HG02763 (cell line): ENCODE measurements around the gene SCYL2.
A peak's percentile ranks its signal among the peaks of the same experiment; 100 is the strongest.
"Not testable (repeated sequence)": the region's sequence is repeated elsewhere in the genome, so short reads cannot be mapped to it uniquely, and the experiment has no call there.

Experiments used
- ATAC-seq: cut with Tn5 transposase; IDR thresholded peaks from one replicate; pipeline ENCODE4 v1.9.1; 2021; ENCODE audit warnings: mild to moderate bottlenecking, moderate library complexity; ENCODE audit not compliant: unreplicated experiment

Gene SCYL2

DNA sequence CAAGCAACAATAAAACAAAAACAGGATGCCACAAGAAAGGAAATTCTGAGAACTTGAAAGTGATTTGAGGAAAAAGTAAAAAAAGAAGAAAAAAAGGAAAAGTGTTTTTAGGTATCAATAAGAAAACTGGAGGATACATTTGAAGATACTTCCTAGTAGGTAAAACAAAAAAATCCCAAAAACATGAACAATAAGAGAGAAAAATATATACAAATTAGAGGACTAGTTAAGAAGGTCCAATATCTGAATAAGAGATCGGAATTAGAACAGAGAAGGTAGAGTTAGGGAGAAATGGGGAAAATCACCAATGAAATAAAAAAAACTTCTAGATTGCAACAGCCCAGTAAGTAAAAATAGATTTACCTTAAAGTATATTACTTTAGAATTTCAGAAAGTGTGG lies 8.8 kb upstream of the SCYL2 start:
- ATAC-seq, result no peak

DNA sequence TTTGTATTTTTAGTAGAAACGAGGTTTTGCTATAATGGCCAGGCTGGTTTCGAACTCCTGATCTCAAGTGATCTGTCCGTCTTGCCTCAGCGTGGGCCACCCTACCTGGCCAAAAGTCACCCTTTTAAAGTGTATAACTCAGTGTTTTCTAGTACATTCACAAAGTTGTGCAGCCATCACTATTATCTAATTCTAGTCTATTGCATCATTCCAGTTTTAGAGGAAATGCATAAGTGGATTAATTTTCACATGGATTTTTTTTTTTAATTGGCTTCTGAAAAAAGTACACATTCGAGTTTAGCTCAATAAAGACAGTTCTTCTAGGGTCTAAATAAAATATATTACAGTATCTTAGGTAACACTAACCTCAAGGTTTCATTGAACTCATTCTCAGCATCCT lies 3.8 kb upstream of the SCYL2 start:
- ATAC-seq, result no peak

DNA sequence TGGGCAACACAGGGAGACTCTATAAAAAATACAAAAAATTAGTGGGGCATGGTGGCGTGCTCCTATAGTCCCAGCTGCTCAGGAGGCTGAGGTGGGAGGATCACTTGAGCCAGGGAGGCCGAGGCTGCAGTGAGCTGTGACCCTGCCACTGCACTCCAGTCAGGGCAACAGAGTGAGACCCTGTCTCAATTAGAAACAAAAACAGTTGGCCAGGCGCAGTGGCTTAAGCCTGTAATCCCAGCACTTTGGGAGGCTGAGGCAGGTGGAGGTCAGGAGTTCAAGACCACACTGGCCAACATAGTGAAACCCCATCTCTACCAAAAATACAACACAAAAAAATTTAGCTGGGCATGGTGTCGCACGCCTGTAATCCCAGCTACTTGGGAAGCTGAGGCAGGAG lies 1.9 kb upstream of the SCYL2 start:
- not testable (repeated sequence) for ATAC-seq

DNA sequence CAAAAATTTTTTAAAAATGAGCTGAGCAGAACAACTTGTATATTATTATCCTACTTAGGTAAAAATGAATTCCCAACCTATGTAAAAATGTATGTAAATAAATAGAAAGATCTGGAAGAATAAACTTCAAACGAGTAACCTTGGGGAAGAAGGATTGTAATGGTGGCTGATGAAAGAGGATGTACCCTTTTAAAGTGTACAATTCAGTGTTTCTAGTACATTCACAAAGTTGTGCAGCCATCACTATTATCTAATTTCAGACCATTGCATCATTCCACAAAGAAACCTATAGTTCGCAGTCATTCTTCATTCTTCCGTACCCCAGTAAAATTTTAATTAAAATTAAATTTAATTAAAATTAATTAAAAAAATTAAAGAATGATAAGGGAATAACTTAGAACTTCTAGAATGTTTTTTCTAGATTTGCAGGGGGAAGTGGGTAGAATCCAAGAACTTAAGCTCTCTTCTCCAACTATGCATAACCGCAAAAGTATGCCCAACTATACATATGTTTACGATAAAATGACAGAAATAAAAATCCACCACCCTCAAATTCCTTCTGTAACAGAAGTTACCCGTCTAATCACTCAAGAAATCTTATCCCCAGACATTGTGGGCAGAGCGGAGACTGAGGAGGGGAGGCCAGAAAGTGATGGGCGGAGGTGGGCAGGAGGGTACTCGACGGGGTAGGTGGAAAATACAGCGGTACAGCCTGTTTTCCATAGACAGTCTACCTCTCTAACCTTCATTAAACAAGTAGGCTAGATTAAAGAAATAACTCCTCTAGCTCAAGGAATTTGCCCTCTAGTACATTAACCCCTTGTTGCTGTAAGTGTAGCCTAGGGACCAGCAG lies 1.0 kb upstream of the SCYL2 start:
- ATAC-seq, result no peak

DNA sequence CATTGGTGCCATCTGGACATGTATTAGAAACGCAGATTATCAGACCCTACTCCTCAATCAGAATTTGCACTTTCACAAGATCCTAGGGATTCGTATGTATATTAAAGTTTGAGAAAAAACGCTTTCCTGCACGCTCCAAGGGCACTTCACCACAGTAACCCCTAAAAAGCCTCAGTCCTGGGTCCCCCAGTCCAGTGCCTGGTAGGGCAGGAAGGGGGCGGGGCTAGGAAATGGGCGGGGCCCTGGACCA lies 467 bp upstream of the SCYL2 start:
- ATAC-seq, result peak; percentile 79

DNA sequence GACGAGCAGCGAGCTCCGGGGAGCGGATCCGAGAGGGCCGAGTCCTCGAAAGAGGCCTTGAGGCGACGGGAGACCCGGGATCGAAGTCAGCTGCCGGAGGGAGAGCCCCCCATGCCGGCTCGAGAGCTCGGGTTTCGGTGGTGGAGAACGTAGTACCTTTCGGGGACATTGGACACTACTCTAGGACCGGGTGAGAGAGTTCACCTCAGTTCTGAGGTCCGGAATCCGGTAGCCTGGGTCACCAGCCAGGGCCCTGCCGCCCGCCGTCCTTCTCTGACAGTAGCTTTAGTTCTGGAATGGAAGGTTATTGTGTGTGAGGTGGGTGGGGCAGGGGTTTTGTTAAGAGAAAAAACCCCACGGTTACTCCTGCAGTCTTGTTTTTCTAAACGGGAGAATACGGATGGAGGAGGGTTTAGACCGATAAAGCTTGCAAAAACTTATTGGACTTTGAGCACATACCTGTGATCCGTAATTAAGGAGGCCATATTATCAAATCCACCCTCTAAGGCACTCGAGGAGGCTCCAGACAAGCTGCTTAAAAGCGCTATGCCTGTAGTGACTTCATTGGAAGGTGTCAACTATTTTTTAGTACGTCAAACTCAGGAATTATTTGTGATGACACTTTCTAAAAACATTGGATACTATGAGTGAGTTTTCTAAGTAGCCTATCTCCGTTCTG lies 765 bp downstream of the SCYL2 start:
- peak; percentile 8 for ATAC-seq

DNA sequence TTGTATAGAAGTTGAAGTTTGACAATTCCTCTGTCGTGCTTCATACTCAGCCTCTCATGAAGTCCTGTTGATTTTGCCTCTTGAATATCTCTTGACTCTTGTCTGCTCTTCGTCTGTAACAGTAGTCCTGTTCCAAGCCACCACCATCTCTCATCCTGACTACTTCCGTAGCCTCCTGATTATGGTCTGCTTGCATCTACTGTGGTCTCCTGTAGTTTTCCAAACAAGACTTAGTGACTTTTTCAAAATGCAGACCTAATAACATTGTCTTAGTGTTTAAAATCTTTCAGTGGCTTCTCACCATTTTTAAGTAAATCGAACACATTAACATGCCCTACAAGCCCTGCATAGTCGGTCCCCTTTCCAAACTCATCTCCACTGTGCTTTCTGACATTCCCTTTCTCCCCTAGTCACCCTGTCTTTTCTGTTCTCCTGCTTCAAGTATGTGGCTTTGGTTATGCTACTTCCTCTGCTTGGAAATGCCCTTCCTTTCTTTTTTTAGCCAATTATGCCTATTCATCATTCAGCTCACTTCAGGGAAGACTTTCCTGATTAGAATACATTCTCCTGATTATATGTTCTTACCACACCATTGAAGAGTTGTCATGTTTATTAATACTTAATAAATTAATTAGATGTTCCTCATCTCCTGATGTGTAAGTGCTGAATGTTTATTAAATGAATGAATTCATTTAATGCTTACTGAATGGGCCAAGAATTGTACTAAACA lies 2.0 kb downstream of the SCYL2 start:
- ATAC-seq, result no peak

DNA sequence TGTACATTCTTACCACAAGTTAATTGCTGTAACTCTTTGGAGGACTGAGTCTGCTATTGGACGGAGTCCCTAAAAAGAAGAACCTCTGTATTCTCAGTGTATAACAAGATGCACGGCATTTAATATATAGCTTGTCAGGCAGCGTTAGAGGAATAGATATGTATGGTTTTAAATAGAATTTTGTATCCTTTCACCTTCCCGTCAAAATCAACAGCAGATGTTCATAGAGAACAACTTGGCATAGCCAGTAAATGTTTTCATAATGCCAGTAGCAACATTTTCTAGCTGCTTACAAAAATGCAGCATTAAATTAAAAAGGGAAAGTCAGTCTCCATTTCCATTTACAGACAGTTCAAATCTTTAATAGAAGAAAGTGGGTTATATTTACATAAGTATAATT lies 6.8 kb downstream of the SCYL2 start:
- no peak for ATAC-seq

DNA sequence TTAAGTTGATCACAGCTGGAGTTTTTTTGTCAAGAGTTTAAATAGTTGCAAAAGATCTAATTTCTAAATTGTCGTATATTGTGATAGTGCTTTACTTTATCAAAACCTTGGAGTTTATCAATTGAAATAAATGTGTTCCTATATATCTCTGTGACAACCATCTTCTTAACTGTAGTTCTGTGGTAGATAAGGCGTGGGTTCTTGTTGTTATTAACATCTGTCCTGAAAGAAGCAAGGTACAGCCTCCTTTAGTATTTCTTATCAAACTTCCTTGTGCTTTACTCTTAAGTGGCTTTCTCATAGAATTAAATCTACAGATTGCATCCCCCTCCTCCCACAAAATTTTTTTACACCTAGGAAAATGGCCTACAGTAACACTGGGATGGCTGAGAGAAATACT lies 7.3 kb downstream of the SCYL2 start:
- no peak for ATAC-seq

DNA sequence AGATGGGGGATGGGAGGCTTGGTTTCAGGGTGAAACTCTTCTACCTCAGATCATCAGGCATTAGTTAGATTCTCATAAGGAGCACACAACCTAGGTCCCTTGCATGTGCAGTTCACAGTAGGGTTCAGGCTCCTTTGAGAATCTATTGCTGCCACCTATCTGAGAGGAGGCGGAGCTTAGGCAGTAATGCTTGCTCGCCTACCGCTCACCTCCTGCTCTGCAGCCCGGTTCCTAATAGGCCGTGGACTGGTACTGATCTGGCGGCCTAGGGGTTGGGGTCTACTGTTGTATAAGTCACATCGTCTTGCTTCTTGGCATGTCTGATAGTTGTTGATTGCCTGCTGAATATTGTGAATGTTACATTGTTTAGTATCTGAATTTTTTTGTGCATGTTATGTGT lies 12.2 kb downstream of the SCYL2 start:
- no peak for ATAC-seq

DNA sequence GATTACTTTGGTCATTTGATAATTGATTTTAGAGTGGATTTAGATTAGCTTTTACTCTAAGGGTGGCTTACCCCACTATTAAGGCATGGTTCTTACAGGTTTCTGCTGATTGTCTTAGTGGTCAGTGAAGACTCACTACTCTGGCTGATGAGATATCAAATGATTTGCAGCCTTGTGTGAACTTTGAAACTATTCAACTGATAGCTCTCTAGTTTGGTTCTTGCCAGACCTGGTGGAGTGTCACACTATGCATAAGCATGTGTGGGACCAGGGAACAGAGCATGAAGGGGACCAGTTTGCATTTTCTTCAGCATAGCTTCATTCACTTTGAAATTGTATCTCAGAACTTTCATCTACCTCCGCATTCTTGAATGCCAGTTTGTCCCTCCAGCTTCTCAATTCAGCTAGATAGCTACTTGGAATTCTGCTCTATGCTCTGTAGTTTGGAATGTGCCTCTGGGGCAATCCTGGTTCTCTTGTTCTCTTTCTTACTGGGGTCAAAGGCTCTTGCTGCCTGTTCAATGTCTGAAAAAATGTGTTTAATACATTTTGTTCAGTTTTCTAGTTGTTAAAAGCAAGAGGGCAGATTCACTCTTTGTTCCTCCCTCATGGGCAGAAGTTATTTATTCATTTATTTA lies 12.7 kb downstream of the SCYL2 start:
- ATAC-seq, result no peak

DNA sequence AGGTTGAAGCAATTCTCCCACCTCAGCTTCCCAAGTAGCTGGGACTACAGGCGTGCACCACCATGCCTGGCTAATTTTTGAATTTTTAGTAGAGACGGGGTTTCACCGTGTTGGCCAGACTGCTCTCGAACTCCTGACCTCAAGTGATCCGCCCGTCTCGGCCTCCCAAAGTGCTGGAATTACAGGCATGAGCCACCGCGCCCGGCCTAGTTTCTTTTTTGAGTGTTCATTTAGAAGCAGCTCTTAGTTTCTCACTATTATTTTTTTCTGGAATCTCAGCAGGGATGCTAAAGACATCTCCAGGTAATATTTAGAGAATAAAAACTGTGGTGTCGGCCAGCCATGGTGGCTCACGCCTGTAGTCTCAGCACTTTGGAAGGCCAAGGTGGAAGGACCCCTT lies 17.6 kb downstream of the SCYL2 start:
- ATAC-seq, result not testable (repeated sequence)

DNA sequence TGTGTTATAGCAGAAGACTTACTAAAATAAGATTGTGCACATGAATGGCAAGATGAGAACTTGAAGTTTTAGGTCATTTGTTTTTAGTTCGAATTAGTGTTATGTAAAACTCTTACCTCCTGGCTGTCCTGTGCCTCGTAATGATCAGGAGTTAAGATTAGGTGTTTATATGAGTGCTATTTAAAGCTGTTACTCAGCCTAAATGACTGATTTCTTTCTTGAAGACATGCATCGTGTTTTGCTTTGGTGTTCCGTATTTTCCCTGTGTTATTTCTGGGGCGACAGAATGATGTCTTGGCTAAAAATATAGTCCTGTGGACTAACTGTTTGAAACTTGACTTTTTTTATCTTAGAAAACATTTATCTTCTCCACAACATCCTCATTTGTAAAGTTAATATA lies 22.1 kb downstream of the SCYL2 start:
- ATAC-seq, result no peak

DNA sequence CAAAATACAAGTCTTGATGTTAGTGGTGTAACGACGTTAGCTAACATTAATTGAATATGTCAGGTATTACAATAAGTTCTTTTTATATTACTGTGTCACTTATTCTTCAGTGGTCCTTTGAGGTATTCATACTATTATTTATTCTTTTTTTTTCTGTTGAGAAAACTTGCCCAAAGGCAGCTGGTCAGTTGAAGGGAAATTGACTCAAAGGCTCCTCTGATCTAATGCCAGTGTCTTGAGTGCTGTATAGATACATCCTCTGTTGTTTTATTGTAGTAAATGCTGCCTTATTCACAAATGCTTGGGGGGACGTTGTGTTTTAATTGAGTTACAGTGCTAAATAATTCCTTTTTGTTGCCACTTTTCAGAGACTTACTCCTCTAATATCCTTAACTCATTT lies 23.0 kb downstream of the SCYL2 start:
- no peak for ATAC-seq

DNA sequence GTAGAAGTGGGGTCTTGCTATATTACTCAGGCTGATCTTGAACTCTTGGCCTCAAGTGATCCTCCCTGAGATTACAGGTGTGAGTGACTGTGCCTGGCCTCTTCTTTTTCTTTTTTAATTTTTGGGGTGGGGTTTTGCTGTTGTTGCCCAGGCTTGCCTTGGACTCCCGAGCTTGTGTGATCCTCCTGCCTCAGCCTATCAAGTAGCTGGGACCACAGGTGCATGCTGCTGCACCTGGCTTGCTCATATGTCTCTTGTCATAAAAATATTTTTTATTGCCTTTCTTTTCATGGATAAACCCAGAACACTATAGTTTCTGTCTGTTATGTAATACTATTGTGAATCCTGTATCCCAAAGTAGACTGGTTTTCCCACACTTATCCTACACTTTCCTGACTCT lies 26.0 kb downstream of the SCYL2 start:
- ATAC-seq, result no peak

DNA sequence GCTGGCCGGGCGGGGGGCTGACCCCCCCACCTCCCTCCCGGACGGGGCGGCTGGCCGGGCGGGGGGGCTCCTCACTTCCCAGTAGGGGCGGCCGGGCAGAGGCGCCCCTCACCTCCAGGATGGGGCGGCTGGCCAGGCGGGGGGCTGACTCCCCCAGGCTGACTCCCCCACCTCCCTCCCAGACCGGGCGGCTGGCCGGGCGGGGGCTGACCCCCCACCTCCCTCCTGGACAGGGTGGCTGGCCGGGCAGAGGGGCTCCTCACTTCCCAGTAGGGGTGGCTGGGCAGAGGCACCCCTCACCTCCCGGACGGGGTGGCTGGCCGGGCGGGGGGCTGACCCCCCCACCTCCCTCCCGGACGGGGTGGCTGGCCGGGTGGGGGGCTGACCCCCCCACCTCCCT lies 27.4 kb downstream of the SCYL2 start:
- not testable (repeated sequence) for ATAC-seq

DNA sequence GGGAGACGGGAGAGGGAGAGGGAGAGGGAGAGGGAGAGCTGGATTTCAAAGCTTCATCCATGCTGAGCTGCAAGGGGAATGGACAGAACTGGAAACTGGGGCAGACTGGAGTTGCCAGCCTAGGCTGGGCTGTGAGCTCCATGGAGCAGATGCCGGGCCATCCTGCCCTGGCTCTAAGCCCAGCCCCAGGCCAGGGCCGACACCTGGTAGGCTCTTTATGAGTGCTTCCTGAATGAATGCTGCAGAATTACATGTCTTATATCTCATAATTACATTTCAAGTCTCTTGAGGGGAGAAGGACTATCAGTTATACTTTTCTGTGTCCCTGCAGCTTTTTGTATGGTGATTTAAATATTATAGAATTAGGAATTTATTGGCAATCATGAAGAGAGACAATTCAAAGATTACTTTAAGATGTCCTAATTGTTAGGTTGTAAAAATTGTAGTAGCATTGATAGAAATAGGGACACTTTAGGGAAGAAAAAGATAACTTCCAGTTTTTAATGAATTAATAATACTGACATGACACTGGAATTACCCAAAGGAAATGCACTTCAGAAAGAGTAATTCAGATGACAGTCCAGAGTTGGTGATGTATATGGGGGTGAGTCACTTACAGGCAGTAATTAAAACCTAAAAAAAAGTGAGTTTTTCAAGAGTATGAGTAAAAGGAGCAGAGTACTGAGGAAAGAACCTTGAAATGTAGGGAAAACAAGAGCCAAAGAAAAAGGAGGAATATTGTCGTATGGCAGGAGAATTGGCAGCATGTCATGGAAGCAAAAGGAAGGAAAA lies 29.0 kb downstream of the SCYL2 start:
- no peak for ATAC-seq

DNA sequence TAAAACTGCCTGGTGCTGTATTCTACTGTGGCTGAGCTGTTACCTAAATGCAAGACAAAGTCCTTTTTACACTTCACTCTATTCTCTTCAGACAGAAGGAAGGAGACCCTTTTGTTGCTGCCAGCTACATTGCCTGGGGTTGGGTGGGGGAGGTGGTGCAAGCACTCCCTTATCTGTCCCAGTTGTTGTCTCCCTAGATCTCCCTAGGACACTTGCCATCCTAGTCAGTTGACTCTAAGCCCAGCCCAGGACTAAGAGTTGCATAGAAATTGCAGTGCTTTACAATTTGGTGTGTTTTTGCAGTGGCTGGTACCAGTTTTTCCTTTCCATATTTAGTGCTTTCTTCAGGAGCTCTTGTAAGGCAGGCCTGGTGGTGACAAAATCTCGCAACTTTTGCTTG lies 35.1 kb downstream of the SCYL2 start:
- no peak for ATAC-seq

DNA sequence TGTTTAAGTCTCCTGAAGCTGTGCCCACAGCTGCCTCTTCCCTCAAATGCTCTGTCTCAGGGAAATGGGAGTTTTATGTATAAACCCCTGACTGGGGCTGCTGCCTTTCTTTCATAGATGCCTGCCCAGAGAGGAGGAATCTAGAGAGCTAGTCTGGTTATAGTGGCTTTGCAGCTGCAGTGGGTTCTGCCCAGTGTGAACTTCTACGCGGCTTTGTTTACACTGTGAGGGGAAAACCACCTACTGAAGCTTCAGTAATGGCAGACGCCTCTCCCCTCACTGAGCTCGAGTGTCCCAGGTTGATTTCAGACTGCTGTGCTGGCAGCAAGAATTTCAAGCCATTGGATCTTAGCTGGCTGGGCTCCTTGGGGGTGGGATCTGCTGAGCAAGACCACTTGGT lies 36.9 kb downstream of the SCYL2 start:
- no peak for ATAC-seq

DNA sequence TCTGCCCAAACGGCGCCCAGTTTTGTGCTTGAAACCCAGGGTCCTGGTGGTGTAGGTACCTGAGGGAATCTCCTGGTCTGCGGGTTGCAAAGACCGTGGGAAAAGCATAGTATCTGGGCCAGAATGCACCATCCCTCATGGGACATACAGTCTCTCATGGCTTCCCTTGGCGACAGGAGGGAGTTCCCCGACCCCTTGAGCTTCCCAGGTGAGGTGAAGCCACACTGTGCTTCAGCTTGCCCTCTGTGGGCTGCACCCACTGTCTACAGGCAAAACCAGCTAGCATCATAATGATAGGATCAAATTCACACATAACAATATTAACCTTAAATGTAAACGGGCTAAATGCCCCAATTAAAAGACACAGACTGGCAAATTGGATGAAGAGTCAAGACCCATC lies 37.4 kb downstream of the SCYL2 start:
- not testable (repeated sequence) for ATAC-seq

DNA sequence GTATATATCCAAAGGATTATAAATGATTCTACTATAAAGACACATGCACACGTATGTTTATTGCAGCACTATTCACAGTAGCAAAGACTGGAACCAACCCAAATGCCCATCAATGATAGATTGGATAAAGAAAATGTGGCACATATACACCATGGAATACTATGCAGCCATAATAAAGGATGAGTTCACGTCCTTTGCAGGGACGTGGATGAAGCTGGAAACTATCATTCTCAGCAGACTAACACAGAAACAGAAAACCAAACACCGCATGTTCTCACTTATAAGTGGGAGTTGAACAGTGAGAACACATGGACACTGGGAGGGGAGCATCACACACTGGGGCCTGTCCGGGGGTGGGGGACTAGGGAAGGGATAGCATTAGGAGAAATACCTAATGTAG lies 41.2 kb downstream of the SCYL2 start:
- ATAC-seq, result not testable (repeated sequence)
